D721Med (cell line): Measurements from ENCODE around the gene ELK4.

Source experiments
- DNase-seq: peaks from one replicate; pipeline ENCODE4 v3.0.0; 2011; ENCODE audit warnings: low spot score; ENCODE audit not compliant: insufficient read length
- FAIRE-seq: peaks from 2 replicates; lab custom pipeline; 2011; peaks lifted over from hg19 to GRCh38; lab: Jason Lieb, UNC
- CTCF ChIP-seq: IDR thresholded peaks from 2 replicates; pipeline ENCODE4 v1.5.1; 2012; ENCODE audit warnings: mild to moderate bottlenecking, control low read depth; ENCODE audit not compliant: insufficient read depth; ENCODE audit errors: missing control alignments

Gene ELK4

GRCh38 chr1:205576805-205577761, 54.7 kb downstream of the ELK4 start:
- no peak for FAIRE-seq
- TF ChIP-seq CTCF = no peak
- DNase-seq = no peak

- DNase-seq = no peak
- no peak for FAIRE-seq
Observed at GRCh38 chr1:205576011-205576410, 55.8 kb downstream of the ELK4 start.

GRCh38 chr1:205575294-205575885, 56.4 kb downstream of the ELK4 start:
- no peak for TF ChIP-seq CTCF
- no peak for DNase-seq
- FAIRE-seq = no peak

More at GRCh38 chr1:205576011-205576410, 55.8 kb downstream of the ELK4 start:
- no peak for TF ChIP-seq CTCF

- FAIRE-seq = no peak
- TF ChIP-seq CTCF = no peak
- DNase-seq = no peak
Observed at GRCh38 chr1:205572421-205572820, 59.4 kb downstream of the ELK4 start.

- TF ChIP-seq CTCF = no peak
- DNase-seq (peak; percentile 73), FAIRE-seq (peak; percentile 96)
Observed at GRCh38 chr1:205571747-205572146, 60.1 kb downstream of the ELK4 start.

GRCh38 chr1:205570796-205571537, 60.8 kb downstream of the ELK4 start:
- TF ChIP-seq CTCF = no peak
- DNase-seq (no peak), FAIRE-seq (peak; percentile 29)
